HepG2 (cell line): Measurements from ENCODE around the gene RUSF1. TPM values are rescaled to one million over a fixed set of nuclear protein-coding genes. Genes with fewer than 3 reads are reported as not detected.

Experiments used
- ARNTL ChIP-seq: sonication (generic); formaldehyde crosslinking; IDR thresholded peaks from 2 replicates; pipeline ENCODE4 v1.4.0; 2020; ENCODE audit warnings: mild to moderate bottlenecking, missing genetic modification reagents
- BRCA1 ChIP-seq: sonication (generic); formaldehyde crosslinking; IDR thresholded peaks from 2 replicates; pipeline ENCODE4 v1.4.0; 2020; ENCODE audit warnings: missing genetic modification reagents
- CEBPG ChIP-seq: IDR thresholded peaks from 2 replicates; pipeline ENCODE4 v1.6.1; 2016
- CENPBD1 ChIP-seq: sonication (generic); formaldehyde crosslinking; IDR thresholded peaks from 2 replicates; pipeline ENCODE4 v1.8.0; 2022; ENCODE audit warnings: missing genetic modification reagents, low read depth, mild to moderate bottlenecking, borderline replicate concordance
- CHD4 ChIP-seq: fragments of 200-600 bp; sonication (generic); IDR thresholded peaks from 2 replicates; pipeline ENCODE4 v1.7.0; 2017; ENCODE audit warnings: mild to moderate bottlenecking, low read length, borderline replicate concordance
- FIP1L1 ChIP-seq: fragments of 200-400 bp; formaldehyde crosslinking; IDR thresholded peaks from 2 replicates; pipeline ENCODE4 v1.6.1; 2018; ENCODE audit warnings: low read depth, mild to moderate bottlenecking, low read length, moderate library complexity, borderline replicate concordance; ENCODE audit not compliant: insufficient read depth
- GATAD1 ChIP-seq: IDR thresholded peaks from 2 replicates; pipeline ENCODE4 v1.6.1; 2016; ENCODE audit warnings: missing genetic modification reagents, missing compliant biosample characterization
- GTF3A ChIP-seq: sonication (generic); formaldehyde crosslinking; conservative IDR thresholded peaks from 2 replicates; pipeline ENCODE4 v1.4.0; 2020; ENCODE audit warnings: mild to moderate bottlenecking, missing genetic modification reagents
- HCFC1 ChIP-seq: fragments of 150-350 bp; IDR thresholded peaks from 2 replicates; pipeline ENCODE4 v1.6.1; 2014; ENCODE audit warnings: low read depth, low read length
- HOXA7 ChIP-seq: sonication (generic); formaldehyde crosslinking; IDR thresholded peaks from 2 replicates; pipeline ENCODE4 v1.8.1; 2022; ENCODE audit warnings: mild to moderate bottlenecking, missing genetic modification reagents, moderate library complexity
- MAZ ChIP-seq, 2 experiments: sonication (generic) in 1 of 2; formaldehyde crosslinking in 1 of 2; IDR thresholded peaks; 2 replicates each; pipeline versions ENCODE4 v1.5.0 to v1.6.1; 2012 to 2020; ENCODE audit warnings: low read depth in 2 of 2, mild to moderate bottlenecking in 2 of 2, borderline replicate concordance in 1 of 2, improper control_type of control experiment in 1 of 2, low read length in 1 of 2, missing genetic modification reagents in 1 of 2, moderate library complexity in 1 of 2
- MED8 ChIP-seq: sonication (generic); formaldehyde crosslinking; IDR thresholded peaks from 2 replicates; pipeline ENCODE4 v1.8.1; 2023; ENCODE audit warnings: mild to moderate bottlenecking, missing genetic modification reagents; ENCODE audit not compliant: insufficient replicate concordance
- NR2F2 ChIP-seq: IDR thresholded peaks from 2 replicates; pipeline ENCODE4 v1.6.1; 2012; ENCODE audit warnings: low read depth, inconsistent platforms, borderline replicate concordance
- SUZ12 ChIP-seq: fragments of 150-350 bp; IDR thresholded peaks from 2 replicates; pipeline ENCODE4 v1.6.1; 2014; ENCODE audit warnings: low read depth, low read length
- TP53 ChIP-seq: sonication (generic); formaldehyde crosslinking; conservative IDR thresholded peaks from 2 replicates; pipeline ENCODE4 v1.4.0; 2020; ENCODE audit warnings: missing genetic modification reagents
- ZBTB2 ChIP-seq: sonication (generic); formaldehyde crosslinking; IDR thresholded peaks from 2 replicates; pipeline ENCODE4 v1.8.0; 2022; ENCODE audit warnings: low read depth, missing genetic modification reagents
- ZBTB46 ChIP-seq: sonication (generic); formaldehyde crosslinking; IDR thresholded peaks from 2 replicates; pipeline ENCODE4 v1.4.0; 2020; ENCODE audit warnings: mild to moderate bottlenecking, missing genetic modification reagents, borderline replicate concordance
- ZBTB49 ChIP-seq: sonication (generic); formaldehyde crosslinking; IDR thresholded peaks from 2 replicates; pipeline ENCODE4 v1.4.0; 2020; ENCODE audit warnings: missing genetic modification reagents, borderline replicate concordance
- ZFP36L1 ChIP-seq: sonication (generic); formaldehyde crosslinking; IDR thresholded peaks from 2 replicates; pipeline ENCODE4 v1.8.0; 2022; ENCODE audit warnings: mild to moderate bottlenecking, missing genetic modification reagents, moderate library complexity
- ZNF264 ChIP-seq: sonication (generic); formaldehyde crosslinking; IDR thresholded peaks from 2 replicates; pipeline ENCODE4 v1.4.0; 2020; ENCODE audit warnings: missing genetic modification reagents
- ZNF432 ChIP-seq: sonication (generic); formaldehyde crosslinking; IDR thresholded peaks from 2 replicates; pipeline ENCODE4 v1.5.0; 2020; ENCODE audit warnings: missing genetic modification reagents, mild to moderate bottlenecking, borderline replicate concordance
- ZNF501 ChIP-seq: sonication (generic); formaldehyde crosslinking; IDR thresholded peaks from 2 replicates; pipeline ENCODE4 v1.5.1; 2020; ENCODE audit warnings: mild to moderate bottlenecking, moderate library complexity, missing genetic modification reagents
- ZNF616 ChIP-seq: sonication (generic); formaldehyde crosslinking; IDR thresholded peaks from 2 replicates; pipeline ENCODE4 v1.5.0; 2020; ENCODE audit warnings: low read depth, mild to moderate bottlenecking, missing genetic modification reagents
- polyA plus RNA-seq, 8 experiments: library from polyadenylated mRNA; depleted of rRNA in 3 of 8; stranded (reverse) in 7 of 8; unstranded in 1 of 8; fragments of >200 nt; fragmentation: Illumina TruSeq in 4 of 8; extraction: Trizol in 4 of 8; gene quantifications; 2 replicates each; pipeline versions ENCODE4 v1.2.1 to v1.2.3, GENCODE V29; 2011 to 2016; ENCODE audit warnings: low read depth in 4 of 8, missing spikeins in 1 of 8, mixed read lengths in 1 of 8; ENCODE audit not compliant: insufficient read depth in 1 of 8
- total RNA-seq, 5 experiments: library from RNA; depleted of rRNA; stranded (reverse); fragments of >200 nt; fragmentation: Illumina TruSeq; extraction: Trizol; gene quantifications; 2 replicates each; pipeline ENCODE4 v1.2.3, GENCODE V29; 2016; ENCODE audit warnings: low read depth in 1 of 5

RUSF1 gene
- total and polyA plus RNA-seq, 2 of the 13 experiments (the other 11 are each of a cell fraction or from before 2014, with no cell fraction given), result 40.8 to 50.2 TPM

GRCh38 chr16:31458844-31459686, 49.1 kb downstream of the RUSF1 start, which contains the start of gene ARMC5 (continued):
- TF ChIP-seq NR2F2 (no peak), ARNTL (CRISPR knock-in tag) (peak; percentile 78; the same call in 1 of the 2 replicates), ZNF501 (CRISPR knock-in tag) (peak; percentile 90), ZNF432 (CRISPR knock-in tag) (no peak), CHD4 (no peak), HCFC1 (peak; percentile 89), BRCA1 (no peak), SUZ12 (peak; percentile 59), MAZ (IDR thresholded peaks at IDR 0.05; ENCODE audit: borderline replicate concordance, low read depth, low read length) (no peak; the same call in 1 of the 2 replicates), MAZ (CRISPR knock-in tag; IDR thresholded peaks at IDR 0.05; ENCODE audit: low read depth) (peak; percentile 74), ZBTB49 (CRISPR knock-in tag) (peak; percentile 84; the same call in 1 of the 2 replicates), TP53 (CRISPR knock-in tag) (peak; percentile 71; the same call in 1 of the 2 replicates), HOXA7 (CRISPR knock-in tag) (no peak), ZNF264 (CRISPR knock-in tag) (peak; percentile 19), MED8 (CRISPR knock-in tag) (peak; percentile 51), CENPBD1 (no peak), ZFP36L1 (0 out of 2 replicates have a peak, but pooled peaks have one; percentile 95), GATAD1 (peak; percentile 90), CEBPG (CRISPR knock-in tag) (peak; percentile 91), ZNF616 (CRISPR knock-in tag) (peak; percentile 71; the same call in 1 of the 2 replicates), ZBTB2 (CRISPR knock-in tag) (peak; percentile 64), ZBTB46 (CRISPR knock-in tag) (no peak; the same call in 1 of the 2 replicates), FIP1L1 (no peak; the same call in 1 of the 2 replicates), GTF3A (CRISPR knock-in tag) (peak; percentile 84)
